ENCODE results near the gene ZNF467. TPM values are rescaled to one million over a fixed set of nuclear protein-coding genes. Genes with fewer than 3 reads are reported as not detected.
A peak's percentile ranks its signal among the peaks of the same experiment; 100 is the strongest.

ZNF467 gene
- total and polyA plus RNA-seq, 8 donors = 6.3 to 18.6 (median 8.8) TPM

DNA sequence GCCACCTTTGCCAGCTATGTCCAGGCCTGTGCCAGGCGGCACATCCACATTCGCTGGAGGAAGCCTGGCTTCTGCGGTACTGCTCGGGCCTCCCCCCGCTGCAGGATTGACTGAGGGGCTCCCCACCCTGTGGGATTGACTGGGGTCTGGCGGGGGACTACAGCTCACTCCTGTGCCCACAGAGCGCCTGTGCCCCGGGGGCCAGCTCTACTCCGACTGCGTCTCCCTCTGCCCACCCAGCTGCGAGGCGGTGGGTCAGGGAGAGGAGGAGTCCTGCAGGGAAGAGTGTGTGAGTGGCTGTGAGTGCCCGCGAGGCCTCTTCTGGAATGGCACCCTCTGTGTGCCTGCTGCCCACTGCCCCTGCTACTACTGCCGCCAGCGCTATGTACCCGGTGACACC, 6.7 kb upstream of the ZNF467 start:
- Histone ChIP-seq H3K4me1 (no peaks in the 10 kb centered on the region), H3K4me3 (no peak overlapping the region), H3K27ac (no peak overlapping the region), H3K9me3 (no peaks in the 10 kb centered on the region), H3K27me3 (no peaks in the 10 kb centered on the region), H3K36me3 (no peaks in the 10 kb centered on the region)
- intact Hi-C loops (cut with DNase I) = no loop called here
- FAIRE-seq (no peak), ATAC-seq (no peak), DNase-seq (peak in 2 of 6 donors; percentile 12 to 50)
- no peak for TF ChIP-seq CTCF (IDR thresholded peaks at IDR 0.05)
- WGBS, 2 donors = 91 to 96% methylated on average over 17 of the region's 17 CpGs

DNA sequence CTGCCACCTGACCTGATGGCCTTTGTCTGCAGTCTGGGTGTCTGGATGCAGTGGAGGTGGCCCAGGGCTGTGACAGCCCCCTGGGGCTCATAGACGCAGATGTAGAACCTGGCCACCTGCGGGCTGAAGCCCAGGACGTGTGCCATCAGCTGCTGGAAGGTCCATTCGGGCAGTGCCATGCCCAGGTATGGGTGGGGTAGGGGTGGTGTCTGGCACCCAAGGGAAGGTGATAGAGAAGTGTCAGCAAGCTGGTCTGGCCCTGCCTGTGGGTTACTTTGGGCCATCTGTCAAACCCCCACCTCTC, 6.1 kb upstream of the ZNF467 start:
- no peak for FAIRE-seq
- intact Hi-C loops (cut with DNase I) = no loop called here

DNA sequence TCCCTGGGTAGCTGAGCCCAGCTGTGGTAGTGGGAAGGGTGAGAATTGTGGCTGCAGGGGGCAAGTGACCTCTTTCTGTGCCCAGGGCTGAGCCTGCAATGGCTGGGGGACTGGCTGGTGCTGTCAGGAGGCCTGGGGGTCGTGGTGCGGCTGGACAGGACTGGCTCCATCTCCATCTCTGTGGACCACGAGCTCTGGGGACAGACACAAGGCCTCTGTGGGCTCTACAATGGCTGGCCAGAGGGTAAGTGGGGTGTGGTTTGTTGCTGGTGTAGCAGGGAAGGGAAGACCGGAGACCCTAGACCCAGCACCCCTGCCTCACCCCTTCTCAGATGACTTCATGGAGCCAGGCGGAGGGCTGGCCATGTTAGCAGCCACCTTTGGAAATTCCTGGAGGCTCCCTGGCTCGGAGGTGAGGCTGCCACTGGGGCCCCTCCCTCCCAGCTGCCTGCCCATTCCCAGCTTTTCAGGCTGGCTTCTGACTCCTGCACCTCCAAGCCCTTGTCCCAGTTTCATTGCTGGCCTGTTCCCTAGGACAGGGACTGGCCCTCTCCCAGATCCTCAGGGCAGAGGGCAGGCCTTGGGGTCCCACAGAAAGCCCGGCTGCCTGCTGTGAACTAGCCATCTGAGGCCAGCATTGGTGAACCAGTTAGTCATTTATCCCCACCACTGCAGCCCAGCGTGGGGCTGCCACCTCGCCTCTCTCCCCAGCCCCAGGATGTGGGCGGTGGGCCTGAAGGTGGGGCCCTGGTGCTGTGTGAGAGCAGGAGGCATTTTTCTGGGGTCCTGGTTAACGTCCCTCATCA, 5.5 kb upstream of the ZNF467 start:
- 82 to 90% methylated on average over 11 of the region's 11 CpGs for WGBS, 2 donors
- intact Hi-C loops (cut with DNase I) = no loop called here
- TF ChIP-seq CTCF (IDR thresholded peaks at IDR 0.05) = no peak
- Histone ChIP-seq H3K9me3 (no peaks in the 10 kb centered on the region), H3K27ac (no peak overlapping the region), H3K4me1 (no peaks in the 10 kb centered on the region), H3K36me3 (no peaks in the 10 kb centered on the region), H3K4me3 (no peak overlapping the region), H3K27me3 (no peaks in the 10 kb centered on the region)
- no peak for ATAC-seq
- no peak for FAIRE-seq
- DNase-seq = peak in 2 of 6 donors; percentile 14 to 41

More for the DNA sequence above, 6.1 kb upstream of the ZNF467 start:
- Histone ChIP-seq H3K27ac (no peak overlapping the region), H3K4me3 (no peak overlapping the region), H3K9me3 (no peaks in the 10 kb centered on the region), H3K4me1 (no peaks in the 10 kb centered on the region), H3K27me3 (no peaks in the 10 kb centered on the region), H3K36me3 (no peaks in the 10 kb centered on the region)
- DNase-seq (peak in 2 of 6 donors; percentile 14 to 49), ATAC-seq (no peak)
- WGBS, 2 donors = 75% methylated on average over 4 of the region's 4 CpGs
- no peak for TF ChIP-seq CTCF (IDR thresholded peaks at IDR 0.05)

- DNase-seq (peak in 1 of 6 donors; percentile 11), FAIRE-seq (no peak), ATAC-seq (no peak)
- TF ChIP-seq CTCF (IDR thresholded peaks at IDR 0.05) = no peak
- no peak overlapping the region for H3K4me3 ChIP-seq
- no peak overlapping the region for H3K27ac ChIP-seq
- H3K9me3 ChIP-seq = no peaks in the 10 kb centered on the region
- no peaks in the 10 kb centered on the region for H3K4me1 ChIP-seq
- no peaks in the 10 kb centered on the region for H3K27me3 ChIP-seq
- WGBS, 2 donors = 53 to 74% methylated on average over 5 of the region's 5 CpGs
- no peaks in the 10 kb centered on the region for H3K36me3 ChIP-seq
- intact Hi-C loops (cut with DNase I) = no loop called here
These were observed 4.9 kb upstream of the ZNF467 start for GRCh38 chr7:149778327-149778637.

- Histone ChIP-seq H3K36me3 (no peaks in the 10 kb centered on the region), H3K27me3 (no peaks in the 10 kb centered on the region), H3K4me1 (no peaks in the 10 kb centered on the region), H3K27ac (no peak overlapping the region), H3K9me3 (no peaks in the 10 kb centered on the region), H3K4me3 (no peak overlapping the region)
- DNase-seq (peak in 2 of 6 donors; percentile 13 to 71), ATAC-seq (no peak), FAIRE-seq (no peak)
- TF ChIP-seq CTCF (IDR thresholded peaks at IDR 0.05) = no peak
- intact Hi-C loops (cut with DNase I) = no loop called here
- WGBS, 2 donors = 59 to 69% methylated on average over 19 of the region's 19 CpGs
These were observed 4.4 kb upstream of the ZNF467 start for GRCh38 chr7:149777551-149778326.

Data from pancreas (tissue), 10 donors.